Neutrophil (primary cell): ENCODE data around the gene SKIL.

Experiments used
- H3K27ac ChIP-seq: fragments of 200-600 bp; sonication (generic); 2 replicates; pipeline ENCODE4 v1.5.1; 2016; ENCODE audit warnings: mild to moderate bottlenecking, moderate library complexity
- H3K27me3 ChIP-seq: fragments of 200-600 bp; sonication (generic); 2 replicates; pipeline ENCODE4 v1.6.0; 2016; ENCODE audit warnings: mild to moderate bottlenecking
- H3K36me3 ChIP-seq: fragments of 200-600 bp; sonication (generic); 2 replicates; pipeline ENCODE4 v1.5.1; 2017
- H3K4me1 ChIP-seq, 2 experiments: fragments of 200-600 bp in 1 of 2; sonication (generic) in 1 of 2; 1 replicate in 1 of 2; 2 replicates in 1 of 2; pipeline versions ENCODE4 v1.5.1 to v1.6.1; 2013 to 2016; ENCODE audit warnings: low read depth in 1 of 2, low read length in 1 of 2, mild to moderate bottlenecking in 1 of 2, moderate library complexity in 1 of 2; ENCODE audit not compliant: control insufficient read depth in 1 of 2, insufficient read depth in 1 of 2
- H3K4me3 ChIP-seq, 2 experiments: fragments of 200-600 bp in 1 of 2; sonication (generic) in 1 of 2; 1 replicate in 1 of 2; 2 replicates in 1 of 2; pipeline ENCODE4 v1.5.1; 2013 to 2016; ENCODE audit warnings: low read depth in 1 of 2, low read length in 1 of 2, mild to moderate bottlenecking in 1 of 2, moderate library complexity in 1 of 2
- H3K9me3 ChIP-seq: fragments of 200-600 bp; sonication (generic); 2 replicates; pipeline ENCODE4 v1.5.1; 2016
- TF ChIP-seq, protein P1 (sequence below): fragments of 200-600 bp; sonication (generic); IDR thresholded peaks from 2 replicates; pipeline ENCODE4 v1.5.1; 2016; ENCODE audit warnings: antibody characterized with exemption

The SKIL gene, protein sequence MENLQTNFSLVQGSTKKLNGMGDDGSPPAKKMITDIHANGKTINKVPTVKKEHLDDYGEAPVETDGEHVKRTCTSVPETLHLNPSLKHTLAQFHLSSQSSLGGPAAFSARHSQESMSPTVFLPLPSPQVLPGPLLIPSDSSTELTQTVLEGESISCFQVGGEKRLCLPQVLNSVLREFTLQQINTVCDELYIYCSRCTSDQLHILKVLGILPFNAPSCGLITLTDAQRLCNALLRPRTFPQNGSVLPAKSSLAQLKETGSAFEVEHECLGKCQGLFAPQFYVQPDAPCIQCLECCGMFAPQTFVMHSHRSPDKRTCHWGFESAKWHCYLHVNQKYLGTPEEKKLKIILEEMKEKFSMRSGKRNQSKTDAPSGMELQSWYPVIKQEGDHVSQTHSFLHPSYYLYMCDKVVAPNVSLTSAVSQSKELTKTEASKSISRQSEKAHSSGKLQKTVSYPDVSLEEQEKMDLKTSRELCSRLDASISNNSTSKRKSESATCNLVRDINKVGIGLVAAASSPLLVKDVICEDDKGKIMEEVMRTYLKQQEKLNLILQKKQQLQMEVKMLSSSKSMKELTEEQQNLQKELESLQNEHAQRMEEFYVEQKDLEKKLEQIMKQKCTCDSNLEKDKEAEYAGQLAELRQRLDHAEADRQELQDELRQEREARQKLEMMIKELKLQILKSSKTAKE

DNA sequence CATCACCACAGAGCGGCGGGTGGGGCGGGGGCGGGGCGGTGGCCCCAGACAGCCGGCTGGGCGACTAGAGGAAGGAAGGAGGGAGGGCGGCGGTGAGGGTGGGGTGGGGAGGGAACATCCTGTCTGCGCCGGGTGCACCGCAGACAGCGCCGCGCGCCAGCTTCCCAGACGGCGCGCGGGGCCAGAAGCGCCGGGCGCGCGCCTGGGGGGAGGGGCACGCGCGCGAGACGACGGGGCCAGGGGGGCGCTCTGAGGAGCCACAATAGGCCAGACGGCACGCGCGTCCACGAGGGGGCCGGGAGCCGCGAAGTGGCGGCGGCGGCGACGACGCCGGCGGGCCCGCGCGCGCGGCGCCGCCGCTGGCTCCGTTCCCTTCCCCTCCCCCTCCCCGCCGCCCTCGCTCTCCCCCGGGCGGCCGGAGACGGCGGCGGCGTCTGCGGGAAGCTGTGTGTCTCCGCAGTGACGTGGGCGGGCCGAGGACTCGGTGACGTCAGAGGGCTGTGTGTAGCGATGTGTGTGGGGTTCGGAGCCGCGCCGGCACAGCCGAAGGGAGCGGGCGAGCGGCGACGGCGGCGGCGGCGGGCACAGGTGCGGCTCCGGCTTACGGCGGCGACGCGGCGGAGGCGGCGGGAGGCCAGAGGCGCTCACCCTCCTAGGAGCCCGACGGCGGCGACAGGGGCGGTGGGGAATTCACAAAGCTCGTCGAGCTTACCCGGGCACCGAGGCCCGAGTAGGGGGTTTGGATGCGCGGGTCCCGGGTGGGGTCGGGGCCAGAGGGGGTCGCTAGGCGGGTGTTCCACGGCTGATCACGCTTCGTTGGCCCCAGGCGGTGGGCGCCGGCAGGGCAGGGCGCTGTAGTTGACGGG lies at the start of gene SKIL:
SKIL (plus strand) TSS at position 540 of the 866 bp plus-strand sequence. CDS start 2,617 bp downstream, outside the sequence.
- TF ChIP-seq, protein P1, sequence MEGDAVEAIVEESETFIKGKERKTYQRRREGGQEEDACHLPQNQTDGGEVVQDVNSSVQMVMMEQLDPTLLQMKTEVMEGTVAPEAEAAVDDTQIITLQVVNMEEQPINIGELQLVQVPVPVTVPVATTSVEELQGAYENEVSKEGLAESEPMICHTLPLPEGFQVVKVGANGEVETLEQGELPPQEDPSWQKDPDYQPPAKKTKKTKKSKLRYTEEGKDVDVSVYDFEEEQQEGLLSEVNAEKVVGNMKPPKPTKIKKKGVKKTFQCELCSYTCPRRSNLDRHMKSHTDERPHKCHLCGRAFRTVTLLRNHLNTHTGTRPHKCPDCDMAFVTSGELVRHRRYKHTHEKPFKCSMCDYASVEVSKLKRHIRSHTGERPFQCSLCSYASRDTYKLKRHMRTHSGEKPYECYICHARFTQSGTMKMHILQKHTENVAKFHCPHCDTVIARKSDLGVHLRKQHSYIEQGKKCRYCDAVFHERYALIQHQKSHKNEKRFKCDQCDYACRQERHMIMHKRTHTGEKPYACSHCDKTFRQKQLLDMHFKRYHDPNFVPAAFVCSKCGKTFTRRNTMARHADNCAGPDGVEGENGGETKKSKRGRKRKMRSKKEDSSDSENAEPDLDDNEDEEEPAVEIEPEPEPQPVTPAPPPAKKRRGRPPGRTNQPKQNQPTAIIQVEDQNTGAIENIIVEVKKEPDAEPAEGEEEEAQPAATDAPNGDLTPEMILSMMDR = peak; percentile 58

DNA sequence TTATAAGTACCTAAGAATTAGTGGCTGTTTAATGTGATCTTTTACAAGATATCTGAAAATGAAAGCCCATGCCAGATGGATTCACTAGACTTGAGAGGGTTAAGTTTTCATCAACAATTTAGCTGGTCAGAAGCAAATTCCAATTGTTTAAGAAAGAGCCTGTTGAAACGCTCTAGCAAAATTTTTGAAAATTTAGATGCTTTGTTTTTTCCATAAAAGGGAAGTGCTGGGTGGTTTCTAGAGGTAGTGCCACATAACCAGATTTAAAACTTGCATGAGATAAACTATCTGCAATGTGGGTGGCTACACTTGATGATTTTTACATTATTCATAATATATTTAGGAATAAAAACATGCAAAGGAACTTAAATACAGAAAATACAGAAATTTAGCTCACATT lies 48.5 kb upstream of the SKIL start:
- no peak overlapping the region for H3K27ac ChIP-seq
- TF ChIP-seq, protein P1 = no peak
- H3K27me3 ChIP-seq = no peaks in the 10 kb centered on the region
- H3K9me3 ChIP-seq = no peaks in the 10 kb centered on the region
- H3K4me3 ChIP-seq = no peak overlapping the region
- H3K36me3 ChIP-seq = no peaks in the 10 kb centered on the region
- H3K4me1 ChIP-seq = no peaks in the 10 kb centered on the region

More for the DNA sequence above, at the start of gene SKIL:
- no peaks in the 10 kb centered on the region for H3K27me3 ChIP-seq
- peak within 1 kb of the TSS; percentile 77 to 87 for H3K4me3 ChIP-seq
- H3K9me3 ChIP-seq = no peaks in the 10 kb centered on the region
- peaks cover 44 to 54% of the 10 kb centered on the region in 2 experiments for H3K4me1 ChIP-seq
- no peaks in the 10 kb centered on the region for H3K36me3 ChIP-seq
- peak within 1 kb of the TSS; percentile 99 for H3K27ac ChIP-seq

DNA sequence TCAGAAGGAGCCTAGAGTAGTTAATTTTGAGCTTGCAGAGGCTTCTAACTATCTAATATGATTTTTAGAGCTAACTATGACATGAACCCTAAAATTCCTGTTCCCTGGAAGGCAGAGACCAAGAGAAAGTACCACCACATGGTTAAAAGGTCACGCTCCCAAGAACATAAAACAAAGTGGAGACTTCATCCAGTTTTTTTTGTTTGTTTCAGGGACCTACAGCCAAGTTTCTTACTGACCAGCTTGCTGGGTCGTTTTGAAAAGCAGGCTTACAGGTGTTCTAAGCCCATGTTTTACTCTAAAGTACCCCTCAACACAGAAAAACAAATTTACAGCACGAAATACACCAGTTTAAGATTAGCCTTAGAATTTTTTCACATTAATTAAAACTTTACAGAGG lies 39.6 kb upstream of the SKIL start:
- Histone ChIP-seq H3K27me3 (peaks cover 8% of the 10 kb centered on the region), H3K4me3 (no peak overlapping the region), H3K36me3 (no peaks in the 10 kb centered on the region), H3K27ac (no peak overlapping the region), H3K9me3 (no peaks in the 10 kb centered on the region), H3K4me1 (peaks cover 20 to 21% of the 10 kb centered on the region in 2 experiments)
- TF ChIP-seq, protein P1 = no peak

DNA sequence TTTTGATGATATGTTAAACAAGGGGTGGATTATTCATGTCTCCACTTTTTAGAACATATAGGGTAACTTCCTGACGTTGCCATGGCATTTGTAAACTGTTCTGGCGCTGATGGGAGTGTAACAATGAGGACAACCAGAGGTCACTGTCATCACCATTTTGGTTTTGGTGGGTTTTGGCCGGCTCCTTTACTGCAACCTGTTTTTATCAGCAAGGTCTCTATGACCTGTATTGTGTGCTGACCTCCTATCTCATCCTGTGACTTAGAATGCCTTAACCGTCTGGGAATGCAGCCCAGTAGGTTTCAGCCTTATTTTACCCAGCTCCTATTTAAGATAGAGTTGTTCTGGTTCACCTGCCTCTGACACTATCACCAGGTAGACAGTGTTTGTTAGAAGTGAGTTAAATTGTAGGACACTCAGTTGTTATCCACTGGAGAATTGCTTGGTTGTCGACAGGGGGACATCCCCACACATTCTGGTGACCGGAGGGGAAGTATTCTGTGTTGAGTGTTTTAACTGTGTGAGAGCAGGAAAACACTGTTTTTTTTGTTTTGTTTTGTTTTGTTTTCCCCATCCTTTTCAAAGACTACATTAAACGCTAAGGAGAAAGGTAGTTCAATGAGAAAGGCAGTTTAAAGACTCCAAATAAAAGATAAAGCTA lies 36.9 kb upstream of the SKIL start:
- no peaks in the 10 kb centered on the region for H3K36me3 ChIP-seq
- peak overlapping the region; percentile 72 for H3K27ac ChIP-seq
- no peaks in the 10 kb centered on the region for H3K9me3 ChIP-seq
- peaks cover 20 to 21% of the 10 kb centered on the region in 2 experiments for H3K4me1 ChIP-seq
- peaks cover 12% of the 10 kb centered on the region for H3K27me3 ChIP-seq
- TF ChIP-seq, protein P1 = no peak
- H3K4me3 ChIP-seq = peak overlapping the region in 1 of 2 experiments; percentile 28
